Naive B cell (primary cell): ENCODE measurements around the gene CACNA1C. TPM values are rescaled to one million over a fixed set of nuclear protein-coding genes. Genes with fewer than 3 reads are reported as not detected.

Source experiments
- ATAC-seq, 2 donors: fragments of 150-1000 bp; cut with Tn5 transposase; 2 replicates each; pipeline ENCODE4 v1.10.0; 2021; ENCODE audit warnings: low read depth in 2 of 2, mild to moderate bottlenecking in 2 of 2, moderate library complexity in 2 of 2
- DNase-seq: peaks from one replicate; pipeline ENCODE4 v3.0.0; 2022
- H3K27ac Mint-ChIP-seq, 6 donors: one replicate each; pipeline ENCODE4 v1.8.0; 2020 to 2022; ENCODE audit warnings: mild to moderate bottlenecking in 6 of 6, mixed read lengths in 6 of 6, moderate library complexity in 5 of 6, inconsistent platforms in 2 of 6
- H3K27me3 Mint-ChIP-seq, 3 donors: one replicate each; pipeline ENCODE4 v1.8.0; 2021 to 2022; ENCODE audit warnings: mixed read lengths in 3 of 3, mild to moderate bottlenecking in 1 of 3
- H3K36me3 Mint-ChIP-seq, 2 donors: one replicate each; pipeline ENCODE4 v1.8.0; 2020 to 2022; ENCODE audit warnings: mixed read lengths in 2 of 2, inconsistent platforms in 1 of 2, mild to moderate bottlenecking in 1 of 2
- H3K4me1 Mint-ChIP-seq, 3 donors: one replicate each; pipeline ENCODE4 v1.8.0; 2020 to 2022; ENCODE audit warnings: mixed read lengths in 3 of 3, inconsistent platforms in 1 of 3, mild to moderate bottlenecking in 1 of 3, moderate library complexity in 1 of 3
- H3K4me3 Mint-ChIP-seq, 8 donors: one replicate each; pipeline ENCODE4 v1.8.0; 2020 to 2022; ENCODE audit warnings: mild to moderate bottlenecking in 8 of 8, mixed read lengths in 8 of 8, moderate library complexity in 8 of 8, inconsistent platforms in 2 of 8
- H3K9me3 Mint-ChIP-seq, 7 donors: one replicate each; pipeline ENCODE4 v1.8.0; 2020 to 2022; ENCODE audit warnings: mixed read lengths in 7 of 7, mild to moderate bottlenecking in 5 of 7, inconsistent platforms in 2 of 7, moderate library complexity in 1 of 7
- polyA plus RNA-seq, 6 donors: library from polyadenylated mRNA; unstranded; fragments of 300-500 nt; fragmentation: Illumina TruSeq; gene quantifications; one replicate each; pipeline ENCODE4 v1.2.3, GENCODE V29; 2021; ENCODE audit warnings: low read depth in 6 of 6

CACNA1C gene
- polyA plus RNA-seq, 6 donors from 2014 or later, result 0.03 to 0.09 (median 0.06) TPM; not detected in 1

GRCh38 chr12:2409656-2410265, 357.0 kb downstream of the CACNA1C start:
- peaks cover 0 to 11% (median 7%) of the 10 kb centered on the region in 3 donors for H3K27me3 Mint-ChIP-seq
- no peaks in the 10 kb centered on the region for H3K9me3 Mint-ChIP-seq
- H3K27ac Mint-ChIP-seq, result peak overlapping the region in 1 of 6 donors; percentile 33
- H3K4me3 Mint-ChIP-seq, result no peak overlapping the region
- H3K4me1 Mint-ChIP-seq, result no peaks in the 10 kb centered on the region
- DNase-seq (no peak), ATAC-seq (no peak)
- no peaks in the 10 kb centered on the region for H3K36me3 Mint-ChIP-seq

- no peak for ATAC-seq
- Mint-ChIP-seq H3K27me3 (peaks cover 0 to 11% (median 7%) of the 10 kb centered on the region in 3 donors), H3K27ac (peak overlapping the region in 1 of 6 donors; percentile 33), H3K36me3 (no peaks in the 10 kb centered on the region), H3K4me1 (no peaks in the 10 kb centered on the region), H3K9me3 (peaks cover 0 to 2% (median 0%) of the 10 kb centered on the region in 7 donors), H3K4me3 (no peak overlapping the region)
- no peak for DNase-seq
Observed at GRCh38 chr12:2410496-2410895, 357.7 kb downstream of the CACNA1C start.

GRCh38 chr12:2411011-2411410, 358.2 kb downstream of the CACNA1C start:
- no peaks in the 10 kb centered on the region for H3K4me1 Mint-ChIP-seq
- no peaks in the 10 kb centered on the region for H3K36me3 Mint-ChIP-seq
- ATAC-seq, result no peak
- peaks cover 0 to 2% (median 0%) of the 10 kb centered on the region in 7 donors for H3K9me3 Mint-ChIP-seq
- H3K4me3 Mint-ChIP-seq, result no peak overlapping the region
- no peak for DNase-seq
- no peak overlapping the region for H3K27ac Mint-ChIP-seq
- H3K27me3 Mint-ChIP-seq, result peaks cover 0 to 14% (median 12%) of the 10 kb centered on the region in 3 donors

- Mint-ChIP-seq H3K4me1 (no peaks in the 10 kb centered on the region), H3K36me3 (no peaks in the 10 kb centered on the region), H3K27ac (no peak overlapping the region), H3K27me3 (peaks cover 0 to 18% (median 16%) of the 10 kb centered on the region in 3 donors), H3K9me3 (peaks cover 0 to 2% (median 0%) of the 10 kb centered on the region in 7 donors), H3K4me3 (no peak overlapping the region)
- DNase-seq (no peak), ATAC-seq (no peak)
Observed at GRCh38 chr12:2411616-2412304, 359.0 kb downstream of the CACNA1C start.

- DNase-seq, result no peak
- peaks cover 0 to 18% (median 16%) of the 10 kb centered on the region in 3 donors for H3K27me3 Mint-ChIP-seq
Observed at GRCh38 chr12:2412305-2412643, 359.5 kb downstream of the CACNA1C start.

GRCh38 chr12:2413301-2413700, 360.5 kb downstream of the CACNA1C start:
- ATAC-seq, result no peak
- Mint-ChIP-seq H3K27ac (no peak overlapping the region), H3K4me1 (no peaks in the 10 kb centered on the region), H3K4me3 (no peak overlapping the region), H3K9me3 (peaks cover 0 to 2% (median 0%) of the 10 kb centered on the region in 7 donors), H3K36me3 (no peaks in the 10 kb centered on the region), H3K27me3 (peaks cover 0 to 20% (median 18%) of the 10 kb centered on the region in 3 donors)
- no peak for DNase-seq

More at GRCh38 chr12:2412305-2412643, 359.5 kb downstream of the CACNA1C start:
- peaks cover 0 to 2% (median 0%) of the 10 kb centered on the region in 7 donors for H3K9me3 Mint-ChIP-seq
- H3K27ac Mint-ChIP-seq, result no peak overlapping the region
- ATAC-seq, result no peak
- no peaks in the 10 kb centered on the region for H3K36me3 Mint-ChIP-seq
- H3K4me3 Mint-ChIP-seq, result no peak overlapping the region
- no peaks in the 10 kb centered on the region for H3K4me1 Mint-ChIP-seq

- H3K36me3 Mint-ChIP-seq, result no peaks in the 10 kb centered on the region
- no peak for ATAC-seq
- H3K9me3 Mint-ChIP-seq, result peaks cover 0 to 2% (median 0%) of the 10 kb centered on the region in 7 donors
Observed at GRCh38 chr12:2413999-2414792, 361.4 kb downstream of the CACNA1C start.

GRCh38 chr12:2414810-2415567, 362.2 kb downstream of the CACNA1C start:
- no peak for DNase-seq
- Mint-ChIP-seq H3K9me3 (peaks cover 0 to 2% (median 0%) of the 10 kb centered on the region in 7 donors), H3K36me3 (no peaks in the 10 kb centered on the region), H3K4me3 (no peak overlapping the region), H3K27me3 (peaks cover 0 to 23% (median 12%) of the 10 kb centered on the region in 3 donors), H3K4me1 (no peaks in the 10 kb centered on the region), H3K27ac (peak overlapping the region in 1 of 6 donors; percentile 16)
- no peak for ATAC-seq

More at GRCh38 chr12:2413999-2414792, 361.4 kb downstream of the CACNA1C start:
- H3K4me3 Mint-ChIP-seq, result no peak overlapping the region
- DNase-seq, result no peak
- H3K4me1 Mint-ChIP-seq, result no peaks in the 10 kb centered on the region
- H3K27me3 Mint-ChIP-seq, result peaks cover 0 to 23% (median 18%) of the 10 kb centered on the region in 3 donors
- peak overlapping the region in 1 of 6 donors; percentile 44 for H3K27ac Mint-ChIP-seq

GRCh38 chr12:2415568-2415944, 362.8 kb downstream of the CACNA1C start:
- Mint-ChIP-seq H3K4me3 (no peak overlapping the region), H3K4me1 (no peaks in the 10 kb centered on the region), H3K9me3 (peaks cover 0 to 2% (median 0%) of the 10 kb centered on the region in 7 donors), H3K36me3 (no peaks in the 10 kb centered on the region), H3K27me3 (peaks cover 0 to 23% (median 11%) of the 10 kb centered on the region in 3 donors), H3K27ac (no peak overlapping the region)
- DNase-seq, result no peak
- ATAC-seq, result no peak

GRCh38 chr12:2416158-2416557, 363.4 kb downstream of the CACNA1C start:
- Mint-ChIP-seq H3K27ac (no peak overlapping the region), H3K4me3 (no peak overlapping the region), H3K27me3 (peaks cover 0 to 23% (median 6%) of the 10 kb centered on the region in 3 donors), H3K9me3 (peaks cover 0 to 2% (median 0%) of the 10 kb centered on the region in 7 donors), H3K4me1 (no peaks in the 10 kb centered on the region), H3K36me3 (no peaks in the 10 kb centered on the region)
- no peak for ATAC-seq
- no peak for DNase-seq

GRCh38 chr12:2417481-2418160, 364.8 kb downstream of the CACNA1C start:
- Mint-ChIP-seq H3K27me3 (peaks cover 0 to 23% (median 6%) of the 10 kb centered on the region in 3 donors), H3K36me3 (no peaks in the 10 kb centered on the region), H3K4me3 (no peak overlapping the region), H3K4me1 (no peaks in the 10 kb centered on the region), H3K27ac (no peak overlapping the region), H3K9me3 (peaks cover 0 to 2% (median 0%) of the 10 kb centered on the region in 7 donors)
- DNase-seq (no peak), ATAC-seq (no peak)

GRCh38 chr12:2418579-2418978, 365.8 kb downstream of the CACNA1C start:
- no peak overlapping the region for H3K27ac Mint-ChIP-seq
- peaks cover 0 to 2% (median 0%) of the 10 kb centered on the region in 7 donors for H3K9me3 Mint-ChIP-seq
- H3K4me1 Mint-ChIP-seq, result no peaks in the 10 kb centered on the region
- H3K36me3 Mint-ChIP-seq, result no peaks in the 10 kb centered on the region
- H3K27me3 Mint-ChIP-seq, result peaks cover 4 to 20% (median 6%) of the 10 kb centered on the region in 3 donors
- ATAC-seq (no peak), DNase-seq (no peak)
- H3K4me3 Mint-ChIP-seq, result no peak overlapping the region
